Calu3 (cell line): ENCODE data around the gene MED15. TPM values are rescaled to one million over a fixed set of nuclear protein-coding genes. Genes with fewer than 3 reads are reported as not detected.
A peak's percentile ranks its signal among the peaks of the same experiment; 100 is the strongest.
"Not testable (repeated sequence)": the region's sequence is repeated elsewhere in the genome, so short reads cannot be mapped to it uniquely, and the experiment has no call there.

Experiments
- BruUV-seq: library from RNA; stranded (reverse); fragments of 400-500 nt; replicated peaks from 2 replicates; lab custom pipeline; 2021; lab: Mats Ljungman, UMichigan
- CTCF ChIA-PET: fragments of 300-600 bp; sonication (Branson Sonifier 250); formaldehyde crosslinking; loops from one replicate; lab custom pipeline; 2022; ENCODE audit warnings: antibody characterized with exemption; lab: Charles Lee
- DNase-seq: peaks from one replicate; pipeline ENCODE4 v3.0.0; 2022
- H3K27ac Mint-ChIP-seq: one replicate; pipeline ENCODE4 v1.8.0; 2022; ENCODE audit warnings: mixed read lengths; ENCODE audit not compliant: unreplicated experiment
- H3K27me3 Mint-ChIP-seq: one replicate; pipeline ENCODE4 v1.8.0; 2022; ENCODE audit warnings: mixed read lengths; ENCODE audit not compliant: unreplicated experiment
- H3K36me3 Mint-ChIP-seq: one replicate; pipeline ENCODE4 v1.8.0; 2022; ENCODE audit warnings: mild to moderate bottlenecking, moderate library complexity, mixed read lengths; ENCODE audit not compliant: insufficient read depth, unreplicated experiment
- H3K4me1 Mint-ChIP-seq: one replicate; pipeline ENCODE4 v1.8.0; 2022; ENCODE audit warnings: mild to moderate bottlenecking, low read depth, mixed read lengths; ENCODE audit not compliant: unreplicated experiment
- H3K4me3 Mint-ChIP-seq: one replicate; pipeline ENCODE4 v1.8.0; 2022; ENCODE audit warnings: mild to moderate bottlenecking, low read depth, moderate library complexity, mixed read lengths; ENCODE audit not compliant: unreplicated experiment
- H3K9me3 Mint-ChIP-seq: one replicate; pipeline ENCODE4 v1.8.0; 2022; ENCODE audit warnings: low read depth, mixed read lengths; ENCODE audit not compliant: unreplicated experiment
- CTCF ChIP-seq: fragments of 200-600 bp; IDR thresholded peaks from one replicate; pipeline ENCODE4 v1.8.0; 2022; ENCODE audit warnings: antibody characterized with exemption; ENCODE audit not compliant: unreplicated experiment
- intact Hi-C: fragments of 100-400 bp; cut with micrococcal nuclease; formaldehyde crosslinking; loops from one replicate; pipeline ENCODE4 v1.10.0; 2022; ENCODE audit not compliant: unreplicated experiment
- total RNA-seq: library from RNA; stranded (reverse); gene quantifications from 2 replicates; pipeline ENCODE4 v1.2.3, GENCODE V29; 2022

MED15 gene
- total RNA-seq, 1 experiment from 2014 or later, result 144 TPM

GRCh38 chr22:20589614-20590476 lies 82.4 kb downstream of the MED15 start:
- peaks cover 20% of the 10 kb centered on the region for H3K36me3 Mint-ChIP-seq
- no peaks in the 10 kb centered on the region for H3K9me3 Mint-ChIP-seq
- intact Hi-C loops, result no loop called here
- CTCF ChIA-PET, result interaction anchor here (0.6 kb wide), 1 partner anchor 348 kb away, joined by 4 read pairs; no protein-coding TSS in a partner anchor
- TF ChIP-seq CTCF, result no peak
- DNase-seq, result no peak
- no peak overlapping the region for H3K27ac Mint-ChIP-seq
- no peak overlapping the region for H3K4me3 Mint-ChIP-seq
- H3K4me1 Mint-ChIP-seq, result no peaks in the 10 kb centered on the region
- no peaks in the 10 kb centered on the region for H3K27me3 Mint-ChIP-seq
- BruUV-seq, result no TSS peak

GRCh38 chr22:20590477-20591294 lies 83.3 kb downstream of the MED15 start:
- Mint-ChIP-seq H3K4me3 (no peak overlapping the region), H3K27me3 (peaks cover 5% of the 10 kb centered on the region), H3K9me3 (no peaks in the 10 kb centered on the region), H3K36me3 (peaks cover 17% of the 10 kb centered on the region), H3K4me1 (no peaks in the 10 kb centered on the region), H3K27ac (no peak overlapping the region)
- intact Hi-C loops, result no loop called here
- no peak for DNase-seq
- TF ChIP-seq CTCF, result no peak
- no TSS peak for BruUV-seq
- CTCF ChIA-PET, result no interaction called here

- Mint-ChIP-seq H3K36me3 (peaks cover 17% of the 10 kb centered on the region), H3K27me3 (peaks cover 10% of the 10 kb centered on the region), H3K9me3 (no peaks in the 10 kb centered on the region), H3K4me3 (no peak overlapping the region), H3K27ac (no peak overlapping the region), H3K4me1 (no peaks in the 10 kb centered on the region)
- intact Hi-C loops, result no loop called here
- DNase-seq, result no peak
- BruUV-seq, result no TSS peak
- CTCF ChIA-PET, result no interaction called here
- no peak for TF ChIP-seq CTCF
Observed at GRCh38 chr22:20591295-20591645, 83.9 kb downstream of the MED15 start.

- TF ChIP-seq CTCF, result no peak
- intact Hi-C loops, result no loop called here
- Mint-ChIP-seq H3K4me1 (no peaks in the 10 kb centered on the region), H3K36me3 (peaks cover 13% of the 10 kb centered on the region), H3K27ac (no peak overlapping the region), H3K4me3 (no peak overlapping the region), H3K9me3 (no peaks in the 10 kb centered on the region), H3K27me3 (peaks cover 10% of the 10 kb centered on the region)
- peak; percentile 48 for DNase-seq
- BruUV-seq, result no TSS peak
- CTCF ChIA-PET, result no interaction called here
Observed at GRCh38 chr22:20591660-20592310, 84.4 kb downstream of the MED15 start.

- H3K27me3 Mint-ChIP-seq, result peaks cover 15% of the 10 kb centered on the region
- DNase-seq, H3K4me1 Mint-ChIP-seq, H3K9me3 Mint-ChIP-seq, H3K4me3 Mint-ChIP-seq, H3K36me3 Mint-ChIP-seq, BruUV-seq, H3K27ac Mint-ChIP-seq, intact Hi-C loops: not testable (repeated sequence)
- CTCF ChIA-PET, result interaction anchor here (0.6 kb wide), 1 partner anchor 60 kb away, joined by 8 read pairs; no protein-coding TSS in a partner anchor
Observed at GRCh38 chr22:20594038-20594437, 86.6 kb downstream of the MED15 start.

GRCh38 chr22:20594486-20594885 lies 87.1 kb downstream of the MED15 start:
- H3K27me3 Mint-ChIP-seq, result peaks cover 20% of the 10 kb centered on the region
- BruUV-seq, H3K9me3 Mint-ChIP-seq, H3K4me3 Mint-ChIP-seq, H3K36me3 Mint-ChIP-seq, H3K27ac Mint-ChIP-seq, intact Hi-C loops, H3K4me1 Mint-ChIP-seq, CTCF ChIA-PET, DNase-seq: not testable (repeated sequence)
